A549 (cell line): ENCODE data around the gene MUC2. TPM values are rescaled to one million over a fixed set of nuclear protein-coding genes. Genes with fewer than 3 reads are reported as not detected.

ENCODE experiments used
- ATAC-seq, 2 experiments: fragments of 200-7000 bp in 1 of 2; fragments of >200 bp in 1 of 2; cut with Nextera tagmentation in 1 of 2; cut with Tn5 transposase in 1 of 2; 3 replicates each; pipeline versions ENCODE4 v1.8.0 to v1.9.1; 2018 to 2020; ENCODE audit warnings: mild to moderate bottlenecking in 1 of 2, moderate library complexity in 1 of 2
- CTCF ChIA-PET: fragments of 300-600 bp; sonication (Branson Sonifier 250); formaldehyde crosslinking; extraction: SDS; loops from one replicate; lab custom pipeline; 2021; ENCODE audit warnings: antibody characterized with exemption, inconsistent platforms; lab: Yijun Ruan, JAX
- POLR2A ChIA-PET: fragments of 350-600 bp; formaldehyde crosslinking; extraction: SDS; loops from one replicate; lab custom pipeline; 2021; ENCODE audit warnings: antibody characterized with exemption, inconsistent platforms; lab: Yijun Ruan, JAX
- DNase-seq, 2 experiments: peaks; one replicate each; pipeline versions ENCODE4 v3.0.0 to v3.0.0-alpha.2; 2011 to 2016; ENCODE audit warnings: low read depth in 1 of 2, low spot score in 1 of 2
- FAIRE-seq: peaks from 2 replicates; lab custom pipeline; 2011; peaks lifted over from hg19 to GRCh38; lab: Jason Lieb, UNC
- H3K27ac ChIP-seq, 2 experiments: fragments of >200 bp; sonication (Bioruptor Twin); formaldehyde crosslinking; 3 replicates each; pipeline ENCODE4 v1.5.1; 2016 to 2017
- H3K4me1 ChIP-seq: fragments of >200 bp; sonication (Bioruptor Twin); formaldehyde crosslinking; 3 replicates; pipeline ENCODE4 v1.6.1; 2016
- H3K4me2 ChIP-seq: fragments of >200 bp; sonication (Bioruptor Twin); formaldehyde crosslinking; 3 replicates; pipeline ENCODE4 v1.6.1; 2016
- H3K4me3 ChIP-seq: fragments of >200 bp; sonication (Bioruptor Twin); formaldehyde crosslinking; 3 replicates; pipeline ENCODE4 v1.5.1; 2016
- H3K9me3 ChIP-seq: fragments of >200 bp; sonication (Bioruptor Twin); formaldehyde crosslinking; 3 replicates; pipeline ENCODE4 v1.6.1; 2016
- CHD2 ChIP-seq: fragments of 150-350 bp; IDR thresholded peaks from 2 replicates; pipeline ENCODE4 v1.6.1; 2014; ENCODE audit warnings: low read length; ENCODE audit not compliant: partially characterized antibody
- CHD4 ChIP-seq: fragments of 200-600 bp; sonication (generic); IDR thresholded peaks from 2 replicates; pipeline ENCODE4 v1.6.1; 2016; ENCODE audit warnings: antibody characterized with exemption, mild to moderate bottlenecking, borderline replicate concordance
- EP300 ChIP-seq, 2 experiments: fragments of >200 bp; sonication (Bioruptor Twin); formaldehyde crosslinking; IDR thresholded peaks; 2 replicates in 1 of 2; 3 replicates in 1 of 2; pipeline ENCODE4 v1.6.1; 2016 to 2017
- JUN ChIP-seq, 2 experiments: fragments of >200 bp; sonication (Bioruptor Twin); formaldehyde crosslinking; IDR thresholded peaks; 2 replicates in 1 of 2; 3 replicates in 1 of 2; pipeline ENCODE4 v1.6.1; 2016 to 2017
- JUNB ChIP-seq: fragments of >200 bp; sonication (Bioruptor Twin); formaldehyde crosslinking; IDR thresholded peaks from 2 replicates; pipeline ENCODE4 v1.6.1; 2016
- KDM5A ChIP-seq: fragments of 200-600 bp; sonication (generic); IDR thresholded peaks from 2 replicates; pipeline ENCODE4 v1.6.1; 2016; ENCODE audit warnings: antibody characterized with exemption, mild to moderate bottlenecking
- MAZ ChIP-seq: fragments of 150-350 bp; IDR thresholded peaks from 2 replicates; pipeline ENCODE4 v1.6.1; 2014; ENCODE audit warnings: antibody characterized with exemption, low read depth, low read length, borderline replicate concordance
- MYC ChIP-seq: IDR thresholded peaks from 2 replicates; pipeline ENCODE4 v1.6.1; 2012; ENCODE audit warnings: mild to moderate bottlenecking, inconsistent platforms, low read length, improper control_type of control experiment, borderline replicate concordance
- NPAS2 ChIP-seq: fragments of 250-450 bp; sonication (Bioruptor Pico); IDR thresholded peaks from 2 replicates; pipeline ENCODE4 v1.8.0; 2022; ENCODE audit warnings: mild to moderate bottlenecking, moderate library complexity, borderline replicate concordance
- PHF8 ChIP-seq: fragments of 200-600 bp; sonication (generic); IDR thresholded peaks from 2 replicates; pipeline ENCODE4 v1.6.1; 2016; ENCODE audit warnings: low read depth, mild to moderate bottlenecking, antibody characterized with exemption, moderate library complexity, borderline replicate concordance
- RCOR1 ChIP-seq: fragments of 150-350 bp; IDR thresholded peaks from 2 replicates; pipeline ENCODE4 v1.6.1; 2014; ENCODE audit warnings: antibody characterized with exemption, low read length, low read depth
- ZSCAN20 ChIP-seq: fragments of 250-450 bp; sonication (Bioruptor Pico); IDR thresholded peaks from 2 replicates; pipeline ENCODE4 v1.8.0; 2022; ENCODE audit warnings: mild to moderate bottlenecking, moderate library complexity
- WGBS: methylation state at CpG from one replicate; pipeline ENCODE4 v1.1.6; 2017; ENCODE audit errors: missing lambda C conversion rate; 5-methylcytosine and 5-hydroxymethylcytosine counted together
- polyA plus RNA-seq, 4 experiments: library from polyadenylated mRNA; depleted of rRNA in 3 of 4; stranded (reverse); fragments of >200 nt; fragmentation: RNase III in 1 of 4; extraction: RNeasy Plus Mini Kit Qiagen cat#74134 plus additional on column Dnase treatment in 1 of 4; gene quantifications; 2 replicates in 3 of 4; 3 replicates in 1 of 4; pipeline ENCODE4 v1.2.3, GENCODE V29; 2011 to 2017
- TF ChIP-seq, protein P1 (sequence below): IDR thresholded peaks from 2 replicates; pipeline ENCODE4 v1.6.1; 2012
- TF ChIP-seq, protein P2 (sequence below): fragments of 450-650 bp; IDR thresholded peaks from 2 replicates; pipeline ENCODE4 v1.6.1; 2014; ENCODE audit warnings: antibody characterized with exemption

Gene MUC2
- polyA plus RNA-seq, 2 of the 4 experiments (the other 2 are of a cell fraction): 0.01 to 0.03 TPM

DNA sequence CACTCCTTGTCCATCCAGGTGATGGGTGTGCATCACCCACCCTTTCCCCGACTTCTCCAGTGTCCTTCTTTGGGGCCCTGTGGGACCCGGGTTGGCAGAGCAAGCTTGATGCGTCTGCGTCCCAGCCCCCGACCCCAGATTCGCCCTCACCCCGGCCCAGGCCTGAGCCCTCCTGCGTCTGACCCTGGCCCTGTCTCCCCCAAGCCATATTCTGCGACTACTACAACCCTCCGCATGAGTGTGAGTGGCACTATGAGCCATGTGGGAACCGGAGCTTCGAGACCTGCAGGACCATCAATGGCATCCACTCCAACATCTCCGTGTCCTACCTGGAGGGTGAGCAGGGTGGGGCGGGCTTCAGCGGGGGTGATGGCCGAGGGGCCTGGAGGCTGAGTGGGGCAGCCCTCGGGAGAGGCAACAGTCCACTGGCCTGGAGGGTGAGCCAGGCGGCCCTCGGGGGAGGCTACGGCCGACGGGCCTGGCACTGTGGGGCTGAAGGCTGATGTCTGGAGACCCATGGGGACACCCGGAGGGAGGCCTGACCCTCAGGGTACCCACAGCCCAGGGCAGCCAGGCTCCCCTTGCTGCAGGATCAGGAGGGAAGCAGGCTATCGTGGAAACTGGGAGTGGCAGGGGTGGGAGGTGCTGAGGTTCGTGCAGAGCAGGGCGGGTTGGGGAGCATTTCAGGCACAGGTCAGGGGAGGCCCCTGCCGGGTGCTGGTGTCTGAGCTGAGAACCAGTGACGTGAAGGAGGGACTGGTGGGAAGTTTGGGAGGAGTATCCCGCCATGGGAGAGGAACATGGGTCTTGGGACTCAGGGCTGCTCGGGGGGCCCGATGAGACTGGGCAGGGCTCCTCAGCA is 15.3 kb downstream of the MUC2 start (continued):
- TF ChIP-seq ZSCAN20 (no peak), JUNB (no peak)

DNA sequence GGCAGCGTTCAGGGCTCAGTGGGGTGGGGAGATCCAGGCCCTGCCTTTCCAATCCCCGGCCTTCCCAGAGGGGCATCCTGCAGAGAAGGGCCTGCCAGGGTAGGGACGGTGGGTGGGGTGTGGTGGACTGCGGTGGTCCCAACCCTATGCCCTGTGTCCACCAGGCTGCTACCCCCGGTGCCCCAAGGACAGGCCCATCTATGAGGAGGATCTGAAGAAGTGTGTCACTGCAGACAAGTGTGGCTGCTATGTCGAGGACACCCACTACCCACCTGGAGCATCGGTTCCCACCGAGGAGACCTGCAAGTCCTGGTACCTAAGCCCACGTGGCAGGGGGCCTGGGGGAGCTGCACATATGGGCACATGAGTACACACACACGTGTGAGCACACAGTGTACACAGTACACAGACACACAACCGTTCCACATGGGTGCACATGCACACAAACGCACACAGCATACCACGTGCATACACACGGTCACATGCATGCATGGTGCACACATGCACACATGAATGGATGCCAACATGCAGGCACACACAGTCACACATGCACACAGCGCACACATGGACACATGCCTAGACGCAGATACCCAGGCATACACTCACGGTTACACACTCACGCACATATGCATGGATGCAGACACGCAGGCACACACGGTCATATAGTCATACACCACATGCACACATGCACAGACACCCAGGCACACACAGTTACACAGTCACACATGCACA is 16.1 kb downstream of the MUC2 start:
- Histone ChIP-seq H3K4me3 (no peak overlapping the region), H3K9me3 (no peaks in the 10 kb centered on the region; the same call in 2 of the 3 replicates), H3K4me2 (no peak overlapping the region), H3K27ac (no peak overlapping the region), H3K4me1 (no peaks in the 10 kb centered on the region)
- FAIRE-seq: no peak
- WGBS: 84% methylated on average over 20 of the region's 20 CpGs
- CTCF ChIA-PET: no interaction called here
- POLR2A ChIA-PET: no interaction called here
- TF ChIP-seq PHF8: no peak
- no peak for TF ChIP-seq MAZ
- TF ChIP-seq CHD2: no peak
- TF ChIP-seq CHD4: no peak
- no peak for DNase-seq
- ATAC-seq: no peak

DNA sequence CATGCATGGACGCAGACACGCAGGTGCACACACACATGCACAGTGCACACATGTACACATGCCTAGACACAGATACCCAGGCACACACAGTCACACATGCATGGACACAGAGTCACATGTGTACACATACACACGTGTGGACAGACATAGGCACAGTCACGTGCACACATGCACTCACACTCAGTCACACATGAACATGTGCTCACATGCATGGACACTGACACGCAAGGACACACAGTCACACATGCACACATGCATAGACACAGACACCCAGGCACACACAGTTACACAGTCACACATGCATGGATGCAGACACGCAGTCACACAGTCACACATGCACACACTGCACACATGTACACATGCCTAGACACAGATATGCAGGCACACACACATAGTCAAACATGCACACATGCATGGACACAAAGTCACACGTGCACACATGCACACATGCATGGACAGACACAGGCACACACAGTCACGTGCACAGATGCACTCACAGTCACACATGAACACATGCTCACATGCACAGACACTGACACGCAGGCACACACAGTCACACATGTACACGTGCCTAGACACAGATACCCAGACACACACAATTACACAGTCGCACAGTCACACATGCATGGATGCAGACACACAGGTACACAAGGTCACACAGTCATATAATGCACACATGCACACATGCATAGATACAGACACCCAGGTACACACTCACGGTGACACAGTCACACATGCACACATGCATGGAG is 16.8 kb downstream of the MUC2 start:
- no peak for ATAC-seq

DNA sequence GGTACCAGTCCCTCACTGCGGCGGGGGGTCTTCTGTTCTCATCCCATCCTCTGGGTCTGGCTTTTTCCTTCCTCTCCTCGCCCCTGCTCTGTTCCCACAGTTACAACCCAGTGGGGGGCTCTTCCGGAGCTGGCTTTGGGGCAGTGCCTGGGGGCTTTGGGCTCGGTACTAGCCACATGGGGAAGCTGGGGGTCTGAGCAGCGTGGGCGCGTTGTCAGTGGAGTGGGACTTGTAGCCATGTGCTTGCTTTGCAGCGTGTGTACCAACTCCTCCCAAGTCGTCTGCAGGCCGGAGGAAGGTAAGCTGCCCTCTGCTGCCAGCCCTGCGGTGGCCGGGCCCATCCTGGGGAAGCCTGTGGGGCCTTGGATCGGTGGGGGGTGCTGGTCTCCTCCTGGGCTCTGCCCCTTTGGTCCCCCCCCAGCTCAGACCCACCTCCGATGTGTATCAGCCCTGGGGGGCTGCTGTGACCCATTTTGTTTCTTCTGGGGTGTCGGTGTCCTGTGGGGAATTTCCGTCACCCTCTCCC is 17.5 kb downstream of the MUC2 start:
- POLR2A ChIA-PET: no interaction called here
- CTCF ChIA-PET: interaction anchor here (0.7 to 1.0 kb wide), 2 partner anchors 38 to 194 kb away, joined by 3 to 4 read pairs; no protein-coding TSS in a partner anchor
- H3K27ac ChIP-seq: no peak overlapping the region
- H3K4me3 ChIP-seq: no peak overlapping the region
- TF ChIP-seq, protein P1, sequence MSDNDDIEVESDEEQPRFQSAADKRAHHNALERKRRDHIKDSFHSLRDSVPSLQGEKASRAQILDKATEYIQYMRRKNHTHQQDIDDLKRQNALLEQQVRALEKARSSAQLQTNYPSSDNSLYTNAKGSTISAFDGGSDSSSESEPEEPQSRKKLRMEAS: no peak
- TF ChIP-seq NPAS2 (no peak), MYC (no peak), ZSCAN20 (no peak), JUN (IDR thresholded peaks at IDR 0.05) (no peak), EP300 (IDR thresholded peaks at IDR 0.05) (no peak)
- TF ChIP-seq, protein P2, sequence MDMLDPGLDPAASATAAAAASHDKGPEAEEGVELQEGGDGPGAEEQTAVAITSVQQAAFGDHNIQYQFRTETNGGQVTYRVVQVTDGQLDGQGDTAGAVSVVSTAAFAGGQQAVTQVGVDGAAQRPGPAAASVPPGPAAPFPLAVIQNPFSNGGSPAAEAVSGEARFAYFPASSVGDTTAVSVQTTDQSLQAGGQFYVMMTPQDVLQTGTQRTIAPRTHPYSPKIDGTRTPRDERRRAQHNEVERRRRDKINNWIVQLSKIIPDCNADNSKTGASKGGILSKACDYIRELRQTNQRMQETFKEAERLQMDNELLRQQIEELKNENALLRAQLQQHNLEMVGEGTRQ: no peak
- H3K9me3 ChIP-seq: no peaks in the 10 kb centered on the region; the same call in 2 of the 3 replicates
- H3K4me1 ChIP-seq: no peaks in the 10 kb centered on the region
- FAIRE-seq (no peak), ATAC-seq (peak in 1 of 2 experiments; percentile 44; a peak in 2 of 6 replicates), DNase-seq (no peak)
- 68% methylated on average over 16 of the region's 17 CpGs for WGBS
- H3K4me2 ChIP-seq: no peak overlapping the region

More for the DNA sequence above, 16.8 kb downstream of the MUC2 start:
- no peak for FAIRE-seq
- H3K27ac ChIP-seq: no peak overlapping the region
- H3K9me3 ChIP-seq: no peaks in the 10 kb centered on the region; the same call in 2 of the 3 replicates
- CTCF ChIA-PET: interaction anchor here (0.7 kb wide), 1 partner anchor 39 kb away, joined by 4 read pairs; no protein-coding TSS in a partner anchor
- 52% methylated on average over 12 of the region's 12 CpGs for WGBS
- no peak overlapping the region for H3K4me2 ChIP-seq
- no peak overlapping the region for H3K4me3 ChIP-seq
- TF ChIP-seq RCOR1 (no peak), KDM5A (no peak)
- TF ChIP-seq, all 56 proteins: peak for 0
- no peaks in the 10 kb centered on the region for H3K4me1 ChIP-seq
- no peak for DNase-seq
- POLR2A ChIA-PET: no interaction called here
